Endothelial cell of umbilical vein (primary cell): ENCODE results near the gene TOLLIP. TPM values are rescaled to one million over a fixed set of nuclear protein-coding genes. Genes with fewer than 3 reads are reported as not detected.

Experiments used
- BruUV-seq: library from RNA; stranded (reverse); fragments of 400-500 nt; replicated peaks from 2 replicates; lab custom pipeline; 2021; lab: Mats Ljungman, UMichigan
- CTCF ChIA-PET: fragments of 300-600, 350-600 bp; sonication (Branson Sonifier 250); formaldehyde crosslinking; loops from one replicate; lab custom pipeline; 2021; ENCODE audit warnings: antibody characterized with exemption, inconsistent platforms; lab: Charles Lee
- POLR2A ChIA-PET: fragments of 300-600, 350-600 bp; sonication (Branson Sonifier 250); formaldehyde crosslinking; loops from one replicate; lab custom pipeline; 2021; ENCODE audit warnings: antibody characterized with exemption, inconsistent platforms; lab: Charles Lee
- DNase-seq: peaks from one replicate; pipeline ENCODE4 v3.0.0-alpha.2; 2011; ENCODE audit warnings: low read depth, low spot score
- FAIRE-seq: peaks from 2 replicates; lab custom pipeline; 2011; peaks lifted over from hg19 to GRCh38; lab: Jason Lieb, UNC
- H2AFZ ChIP-seq: 2 replicates; pipeline ENCODE4 v1.6.0; 2012; ENCODE audit warnings: low read depth, low read length, control low read depth, inconsistent platforms
- H3K27ac ChIP-seq: 2 replicates; pipeline ENCODE4 v1.5.1; 2011; ENCODE audit warnings: low read depth, mild to moderate bottlenecking, control low read depth, low read length, moderate library complexity; ENCODE audit not compliant: insufficient read depth
- H3K27me3 ChIP-seq, 2 experiments: 2 replicates each; pipeline versions ENCODE4 v1.6.0 to v1.6.1; 2011; ENCODE audit warnings: low read length in 2 of 2, mixed read lengths in 1 of 2; ENCODE audit not compliant: control insufficient read depth in 2 of 2, insufficient read depth in 2 of 2
- H3K36me3 ChIP-seq, 2 experiments: 2 replicates in 1 of 2; 3 replicates in 1 of 2; pipeline ENCODE4 v1.5.1; 2011; ENCODE audit warnings: low read length in 2 of 2, mild to moderate bottlenecking in 1 of 2, moderate library complexity in 1 of 2; ENCODE audit not compliant: control insufficient read depth in 2 of 2, insufficient read depth in 2 of 2; ENCODE audit errors: extremely low read depth in 1 of 2
- H3K4me1 ChIP-seq: 3 replicates; pipeline ENCODE4 v1.5.1; 2011; ENCODE audit warnings: mild to moderate bottlenecking, low read length; ENCODE audit not compliant: control insufficient read depth, insufficient read depth; ENCODE audit errors: extremely low read depth
- H3K4me2 ChIP-seq: 2 replicates; pipeline ENCODE4 v1.6.1; 2011; ENCODE audit warnings: low read length, control low read depth, mixed read lengths; ENCODE audit not compliant: insufficient read depth
- H3K4me3 ChIP-seq, 3 experiments: fragments of 200-600 bp in 1 of 3; sonication (generic), shearing (Covaris generic) in 1 of 3; replicated peaks in 1 of 3; 2 replicates each; pipeline ENCODE4 v1.5.1; 2011 to 2016; ENCODE audit warnings: control low read depth in 3 of 3, low read length in 3 of 3, mild to moderate bottlenecking in 2 of 3, inconsistent platforms in 1 of 3, low read depth in 1 of 3, moderate library complexity in 1 of 3; ENCODE audit not compliant: insufficient read depth in 1 of 3
- H3K79me2 ChIP-seq: 2 replicates; pipeline ENCODE4 v1.6.0; 2012; ENCODE audit warnings: low read length, inconsistent platforms; ENCODE audit not compliant: control insufficient read depth, insufficient read depth
- H3K9ac ChIP-seq: replicated peaks from 2 replicates; pipeline ENCODE3; 2011; ENCODE audit warnings: low read length, control low read depth; ENCODE audit not compliant: insufficient read depth; ENCODE audit errors: extremely low read depth
- H3K9me1 ChIP-seq: replicated peaks from 3 replicates; pipeline ENCODE4 v1.6.0; 2011; ENCODE audit warnings: mild to moderate bottlenecking, low read length; ENCODE audit not compliant: control insufficient read depth, insufficient read depth; ENCODE audit errors: extremely low read depth
- H3K9me3 ChIP-seq: replicated peaks from 2 replicates; pipeline ENCODE4 v1.5.1; 2012; ENCODE audit warnings: low read length, inconsistent platforms; ENCODE audit not compliant: control insufficient read depth, insufficient read depth
- H4K20me1 ChIP-seq: replicated peaks from 2 replicates; pipeline ENCODE3; 2011; ENCODE audit warnings: mild to moderate bottlenecking, low read length; ENCODE audit not compliant: control insufficient read depth, insufficient read depth; ENCODE audit errors: extremely low read depth
- CTCF ChIP-seq, 2 donors: IDR thresholded peaks; 1 replicate in 1 of 2; 2 replicates in 1 of 2; pipeline ENCODE4 v1.5.1; 2011; ENCODE audit warnings: low read length in 2 of 2, mild to moderate bottlenecking in 2 of 2, moderate library complexity in 2 of 2, control low read depth in 1 of 2, inconsistent platforms in 1 of 2, low read depth in 1 of 2; ENCODE audit not compliant: insufficient read depth in 1 of 2; ENCODE audit errors: extremely low read depth in 1 of 2
- EZH2 ChIP-seq: IDR thresholded peaks from 2 replicates; pipeline ENCODE4 v1.6.1; 2012; ENCODE audit warnings: borderline replicate concordance, low read depth, mild to moderate bottlenecking, moderate library complexity, low read length, inconsistent platforms; ENCODE audit not compliant: severe bottlenecking
- FOS ChIP-seq: IDR thresholded peaks from 2 replicates; pipeline ENCODE4 v1.6.1; 2011; ENCODE audit warnings: mild to moderate bottlenecking, low read length, moderate library complexity, borderline replicate concordance; ENCODE audit not compliant: insufficient read depth
- GATA2 ChIP-seq: IDR thresholded peaks from 2 replicates; pipeline ENCODE4 v1.7.0; 2011; ENCODE audit warnings: low read depth, mild to moderate bottlenecking, moderate library complexity, mixed read lengths, low read length; ENCODE audit not compliant: insufficient read length, insufficient read depth
- JUN ChIP-seq: IDR thresholded peaks from 2 replicates; pipeline ENCODE4 v1.6.1; 2011; ENCODE audit warnings: borderline replicate concordance, low read depth; ENCODE audit not compliant: insufficient read length, insufficient read depth
- MAX ChIP-seq: IDR thresholded peaks from 2 replicates; pipeline ENCODE4 v1.6.1; 2011; ENCODE audit not compliant: insufficient read depth, insufficient read length
- MYC ChIP-seq: IDR thresholded peaks from one replicate; pipeline ENCODE4 v1.6.1; 2011; ENCODE audit warnings: mild to moderate bottlenecking, low read depth, low read length
- POLR2A ChIP-seq: IDR thresholded peaks from 2 replicates; pipeline ENCODE4 v1.6.1; 2012; ENCODE audit warnings: low read depth, mild to moderate bottlenecking, control low read depth, low read length
- POLR2AphosphoS5 ChIP-seq: IDR thresholded peaks from 2 replicates; pipeline ENCODE4 v1.6.1; 2012; ENCODE audit warnings: low read depth, mild to moderate bottlenecking, control low read depth, low read length, moderate library complexity; ENCODE audit not compliant: insufficient read depth
- dilution Hi-C: fragments of 300-500 bp; cut with MboI; formaldehyde crosslinking; loops from one replicate; pipeline ENCODE4 v1.15.0; 2019; ENCODE audit warnings: low sequenced_read_pairs; ENCODE audit not compliant: extremely low pct_ligation_motif_present
- intact Hi-C: fragments of 100-400 bp; cut with micrococcal nuclease; formaldehyde crosslinking; loops from one replicate; pipeline ENCODE4 v1.10.0; 2022
- polyA plus RNA-seq, 4 experiments: library from polyadenylated mRNA; depleted of rRNA in 3 of 4; stranded (reverse) in 3 of 4; unstranded in 1 of 4; fragments of >200 nt; gene quantifications; 2 replicates each; pipeline versions ENCODE4 v1.2.1 to v1.2.3, GENCODE V29; 2011 to 2012; ENCODE audit warnings: missing spikeins in 1 of 4
- total RNA-seq: library from RNA; stranded (reverse); gene quantifications from 2 replicates; pipeline ENCODE4 v1.2.3, GENCODE V29; 2021

The TOLLIP gene
- total and polyA plus RNA-seq, 2 donors (not counting 3 experiments of a cell fraction or from before 2014, with no cell fraction given): 49.6 to 64.8 TPM

GRCh38 chr11:1356007-1356435 is 46.6 kb upstream of the TOLLIP start:
- Histone ChIP-seq H3K9me3 (no peaks in the 10 kb centered on the region), H3K36me3 (no peaks in the 10 kb centered on the region), H3K27me3 (no peaks in the 10 kb centered on the region), H3K4me1 (no peaks in the 10 kb centered on the region), H2AFZ (no peak overlapping the region), H3K9me1 (no peaks in the 10 kb centered on the region), H3K4me2 (no peak overlapping the region), H3K9ac (no peak overlapping the region), H3K79me2 (no peaks in the 10 kb centered on the region), H3K27ac (no peak overlapping the region), H4K20me1 (no peaks in the 10 kb centered on the region), H3K4me3 (no peak overlapping the region)
- BruUV-seq: no TSS peak
- FAIRE-seq (no peak), DNase-seq (no peak)
- ChIA-PET POLR2A (no interaction called here), CTCF (no interaction called here)
- TF ChIP-seq EZH2 (no peak), FOS (no peak), POLR2A (no peak), MYC (no peak), JUN (no peak), POLR2AphosphoS5 (no peak), GATA2 (no peak), CTCF (IDR thresholded peaks at IDR 0.05; ENCODE audit: extremely low read depth in 1 of 2, insufficient read depth in 1 of 2, low read depth in 1 of 2, low read length in 2 of 2) (no peak), MAX (no peak)
- intact Hi-C loops: no loop called here
- dilution Hi-C loops: no loop called here
